GM18526 (cell line): ENCODE results near the gene NPPC.

Experiments
- POLR2A ChIP-seq: IDR thresholded peaks from 3 replicates; pipeline ENCODE4 v1.6.1; 2011; ENCODE audit not compliant: insufficient read length; ENCODE audit errors: extremely low read depth

NPPC gene

DNA sequence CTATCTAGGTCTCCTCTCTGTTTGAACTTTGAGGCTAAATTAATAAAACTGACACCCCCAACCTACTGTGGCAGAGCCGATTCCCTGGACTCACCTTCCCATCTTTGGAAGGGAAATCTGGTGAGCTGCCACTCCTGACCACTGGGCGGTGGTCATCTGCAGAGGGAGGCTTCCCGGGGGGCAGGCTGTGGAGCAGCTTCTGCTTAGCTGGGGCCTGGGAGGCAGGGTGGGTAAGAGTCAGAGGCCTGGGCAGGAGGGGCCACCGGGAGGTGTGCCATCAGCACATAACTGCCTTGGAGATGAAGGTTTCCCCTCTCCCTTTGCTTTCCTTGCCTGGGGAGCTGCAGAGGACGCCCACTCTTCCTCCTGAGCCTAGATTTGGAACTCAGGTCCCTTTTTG, 2.3 kb upstream of the NPPC start:
- no peak for TF ChIP-seq POLR2A

DNA sequence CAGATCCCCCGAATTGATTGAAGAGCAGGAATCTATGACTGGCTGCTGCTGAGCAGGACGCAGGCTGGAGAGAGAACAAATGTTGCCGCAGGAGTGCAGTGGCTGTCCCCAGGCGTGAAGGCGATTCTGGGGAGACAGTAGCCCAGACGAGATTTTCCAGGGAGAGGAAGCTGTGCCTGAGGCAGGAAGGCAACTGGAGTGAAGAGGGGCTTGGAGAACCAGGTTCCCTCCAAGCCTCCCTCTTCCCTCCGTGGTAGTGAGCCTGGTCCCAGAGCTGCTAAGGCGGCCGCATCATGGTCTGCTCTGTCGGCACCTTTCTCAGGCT, 1.3 kb upstream of the NPPC start:
- TF ChIP-seq POLR2A: no peak

DNA sequence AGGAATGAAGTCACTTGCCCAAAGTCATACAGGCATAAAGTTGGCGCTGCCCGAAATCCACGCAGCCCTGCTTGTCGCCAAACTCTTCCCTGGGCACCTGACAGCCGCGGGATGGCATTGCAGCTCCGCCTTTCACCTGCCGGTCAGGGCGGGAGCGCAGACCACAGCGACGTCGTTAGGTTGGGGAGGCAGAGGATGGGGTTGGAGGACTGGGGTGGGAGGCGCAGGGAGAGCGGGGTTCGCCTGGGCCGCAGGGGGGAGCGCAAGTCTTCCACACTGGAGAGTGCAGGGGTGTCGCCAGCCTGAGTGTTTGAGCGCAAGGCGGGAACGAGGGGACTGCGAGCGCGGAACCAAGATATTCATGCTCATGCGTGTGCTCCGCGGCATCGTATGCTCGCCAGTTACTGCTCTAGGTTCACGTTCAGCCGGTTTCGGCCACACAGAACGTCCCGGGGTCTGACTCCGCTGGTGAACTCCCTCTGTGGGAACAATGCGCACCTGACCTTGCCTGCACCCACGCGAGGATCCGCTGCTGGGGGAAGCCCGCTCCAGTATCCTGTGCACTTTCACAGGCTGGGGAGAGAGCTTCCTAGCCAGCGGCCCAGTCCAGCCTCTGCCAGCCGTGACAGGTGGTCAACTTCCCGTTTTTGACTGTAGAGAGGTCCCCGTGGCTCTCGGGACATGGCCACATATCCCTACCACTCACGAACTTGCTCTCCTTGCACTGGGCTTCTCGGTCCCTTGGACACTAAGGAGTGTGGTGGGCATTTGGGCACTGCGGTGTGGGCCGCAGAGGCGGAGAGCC, 767 bp upstream of the NPPC start:
- TF ChIP-seq POLR2A: no peak

DNA sequence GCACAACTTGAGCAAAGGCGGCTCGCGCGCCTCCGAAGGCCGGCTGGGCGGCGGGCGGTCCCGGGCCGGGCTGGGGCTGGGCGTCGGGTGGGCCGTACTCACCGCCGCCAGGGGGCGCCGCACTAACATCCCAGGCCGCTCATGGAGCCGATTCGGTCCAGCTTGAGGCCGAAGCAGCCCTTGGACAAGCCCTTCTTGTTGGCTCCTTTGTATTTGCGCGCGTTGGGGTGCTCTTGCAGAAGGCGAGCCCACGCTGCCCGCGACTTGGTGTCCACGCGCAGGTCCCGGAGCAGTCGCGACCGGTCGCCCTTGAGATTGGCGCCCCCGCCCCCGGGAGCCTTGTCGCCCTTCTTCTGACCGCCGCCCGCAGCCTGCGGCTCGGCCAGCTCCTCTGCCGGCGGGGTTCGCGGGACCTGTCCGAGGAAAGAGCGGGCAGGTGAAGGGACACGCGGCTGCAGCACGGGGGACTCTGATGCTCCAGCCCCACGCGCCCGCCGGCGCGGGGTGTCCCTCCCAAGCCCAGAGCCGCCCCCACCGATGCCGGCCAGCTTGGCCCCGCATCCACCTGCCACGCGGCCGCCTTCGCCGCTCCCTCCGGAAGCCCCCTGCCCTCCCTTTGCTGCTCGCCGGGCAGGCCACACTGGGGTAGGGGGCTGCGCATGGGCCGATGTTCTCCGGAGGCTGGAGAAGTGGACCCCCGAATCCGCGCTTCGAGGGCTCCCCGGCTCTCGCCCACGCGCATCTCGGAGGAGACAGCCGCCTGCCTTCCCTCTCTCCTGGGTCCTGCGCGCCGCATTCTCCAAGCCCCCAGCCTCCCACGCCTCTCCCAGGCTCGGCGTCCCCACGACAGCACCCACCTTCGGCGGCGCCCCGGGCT, 655 bp downstream of the NPPC start:
- no peak for TF ChIP-seq POLR2A

DNA sequence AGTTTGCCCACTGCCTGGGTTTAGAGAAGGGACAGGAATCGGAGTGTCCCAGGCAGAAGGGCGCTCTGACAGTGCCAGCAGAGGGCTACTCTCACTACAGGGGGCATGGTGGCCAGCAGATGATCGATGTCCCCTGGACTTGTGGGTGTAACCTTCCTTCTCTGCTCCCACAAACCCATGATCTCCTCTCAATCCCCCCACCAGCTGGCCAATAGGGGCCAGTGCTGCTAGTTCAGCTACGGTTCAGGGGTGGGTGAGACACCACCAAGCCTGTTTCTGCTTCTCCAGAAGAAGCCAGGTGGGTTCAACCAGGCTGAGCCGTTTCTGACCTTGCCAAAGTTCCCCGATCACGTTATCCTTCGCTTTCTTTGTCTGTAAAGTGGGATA, 1.3 kb downstream of the NPPC start:
- TF ChIP-seq POLR2A: no peak

DNA sequence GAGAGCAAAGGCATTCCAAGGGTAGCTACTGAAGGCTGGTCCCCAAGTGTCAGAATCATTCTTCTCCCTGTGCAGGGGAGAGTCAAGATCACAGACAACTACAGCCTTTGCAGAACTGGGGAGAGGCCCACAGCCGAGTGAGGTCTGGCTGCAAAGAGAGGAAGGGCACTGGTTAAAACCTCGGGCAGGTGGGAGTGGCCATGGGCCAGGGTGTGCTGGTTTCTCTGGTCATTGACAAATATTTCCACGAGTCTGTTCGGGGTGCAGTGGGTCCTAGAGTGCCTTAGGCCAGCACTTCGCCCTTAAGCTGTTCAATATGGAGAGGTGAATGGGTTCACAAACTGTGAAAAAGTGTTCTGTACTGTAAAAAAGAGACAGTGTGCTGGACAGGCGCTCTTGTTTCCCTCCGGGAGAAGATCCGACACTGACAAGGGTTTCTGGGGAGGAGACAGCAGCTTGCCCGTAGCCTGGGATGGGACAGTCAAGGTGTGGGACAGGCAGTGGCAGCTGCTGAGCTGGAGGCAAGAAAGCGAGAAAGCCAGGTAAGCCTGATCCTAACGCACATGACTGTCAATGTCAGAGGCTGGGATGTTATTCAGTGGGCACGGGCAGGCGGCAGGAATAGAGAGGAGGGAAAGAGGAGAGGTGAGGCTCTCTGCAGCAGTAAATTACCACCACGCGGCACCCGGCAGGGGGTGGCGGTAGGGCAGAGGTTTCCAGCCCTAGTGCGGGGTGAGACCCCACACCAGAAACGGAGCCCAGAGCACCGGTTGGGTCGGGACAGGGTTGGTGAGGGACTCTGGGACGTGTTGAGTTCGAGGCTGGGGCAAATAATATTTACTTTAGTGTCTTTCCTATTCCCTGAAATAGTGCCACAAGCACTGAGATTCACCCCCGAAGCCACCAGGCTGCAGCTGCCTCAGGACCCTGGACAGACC, 2.0 kb downstream of the NPPC start:
- TF ChIP-seq POLR2A: no peak

DNA sequence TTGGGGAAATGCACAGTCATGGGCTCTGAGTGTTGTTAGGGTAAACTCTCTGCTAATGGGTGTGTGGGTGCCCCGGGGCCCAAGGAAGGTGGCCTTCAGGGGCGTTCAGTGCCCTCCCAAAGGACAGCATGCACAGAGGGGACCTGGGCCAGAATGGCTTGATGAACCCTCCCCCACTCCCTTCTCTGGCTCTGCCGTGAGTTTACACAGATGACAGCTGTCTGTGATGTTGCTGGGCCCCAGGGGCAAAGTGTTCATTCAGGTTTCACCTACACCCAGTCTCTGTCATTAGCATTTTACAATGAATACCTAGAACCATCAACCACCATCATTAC, 3.2 kb downstream of the NPPC start:
- no peak for TF ChIP-seq POLR2A

DNA sequence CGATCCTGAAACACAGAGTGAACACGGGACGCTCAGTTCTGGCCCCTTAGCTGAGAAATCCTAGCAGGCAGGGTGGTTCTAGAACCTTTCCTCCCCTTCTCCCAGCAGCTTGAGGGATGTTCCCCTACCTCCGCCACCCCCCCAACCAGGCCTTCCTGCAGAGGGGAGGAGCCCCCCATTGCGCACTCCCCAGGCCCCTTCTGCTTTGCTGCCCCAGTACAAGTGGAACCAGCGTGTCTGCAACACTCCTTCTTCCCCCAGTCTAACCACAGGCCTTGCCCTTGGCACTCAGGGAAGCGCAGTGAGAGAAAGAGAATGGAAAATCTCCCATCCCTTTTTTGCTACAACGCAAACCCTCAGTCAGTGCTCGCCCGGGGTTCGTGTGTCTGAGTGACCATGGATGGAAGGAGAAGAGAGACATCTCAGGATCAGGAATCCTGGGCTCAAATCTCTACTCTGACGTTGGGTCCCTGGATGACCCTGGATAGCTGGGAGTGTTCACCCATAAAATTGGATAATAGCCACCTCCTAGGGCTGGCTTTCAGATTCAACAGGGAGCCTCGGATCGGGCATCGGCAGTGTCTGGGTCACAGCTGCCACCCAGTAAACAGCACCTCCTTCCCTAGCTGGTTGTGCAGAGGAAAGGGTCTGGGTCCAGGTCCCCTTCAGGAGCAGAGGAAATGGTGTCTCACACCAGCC, 3.7 kb downstream of the NPPC start:
- TF ChIP-seq POLR2A: no peak

DNA sequence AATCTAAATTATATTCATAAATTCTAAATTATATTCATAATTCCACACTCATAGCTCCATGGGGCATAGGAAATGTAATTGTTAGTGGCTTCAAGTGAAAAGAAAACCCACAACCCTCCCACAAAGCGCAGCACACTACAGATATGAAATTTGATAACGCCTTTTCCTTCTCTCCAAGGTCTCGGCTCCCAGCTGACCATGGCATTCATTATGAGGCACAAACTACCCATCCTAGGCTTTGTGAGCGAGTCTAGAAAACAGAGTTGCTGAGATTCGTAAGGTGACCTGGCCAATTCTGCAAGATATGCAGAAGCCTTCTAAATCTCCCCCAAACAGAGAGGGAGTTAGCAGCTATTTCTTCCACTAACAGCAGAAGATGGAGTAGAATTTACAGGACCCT, 5.4 kb downstream of the NPPC start:
- TF ChIP-seq POLR2A: no peak

DNA sequence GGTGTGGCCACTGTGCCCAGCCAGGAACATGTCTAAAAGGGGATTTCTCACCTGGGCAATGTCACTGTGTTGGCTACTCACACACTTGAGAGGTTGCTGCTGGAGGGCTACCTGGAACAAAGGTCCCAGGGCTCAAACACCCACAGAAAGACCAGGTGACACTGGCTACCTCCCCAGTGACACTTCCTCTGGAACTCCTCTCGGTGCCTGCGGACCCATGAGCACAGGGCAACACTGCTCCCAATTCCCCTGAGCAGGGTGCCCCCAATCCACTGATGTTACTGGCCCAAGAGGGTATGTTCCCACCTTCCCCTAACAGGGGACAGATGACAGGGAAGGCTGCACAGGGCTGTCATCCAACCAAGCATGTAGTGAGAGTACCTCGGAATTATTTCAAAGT, 5.8 kb downstream of the NPPC start:
- no peak for TF ChIP-seq POLR2A

DNA sequence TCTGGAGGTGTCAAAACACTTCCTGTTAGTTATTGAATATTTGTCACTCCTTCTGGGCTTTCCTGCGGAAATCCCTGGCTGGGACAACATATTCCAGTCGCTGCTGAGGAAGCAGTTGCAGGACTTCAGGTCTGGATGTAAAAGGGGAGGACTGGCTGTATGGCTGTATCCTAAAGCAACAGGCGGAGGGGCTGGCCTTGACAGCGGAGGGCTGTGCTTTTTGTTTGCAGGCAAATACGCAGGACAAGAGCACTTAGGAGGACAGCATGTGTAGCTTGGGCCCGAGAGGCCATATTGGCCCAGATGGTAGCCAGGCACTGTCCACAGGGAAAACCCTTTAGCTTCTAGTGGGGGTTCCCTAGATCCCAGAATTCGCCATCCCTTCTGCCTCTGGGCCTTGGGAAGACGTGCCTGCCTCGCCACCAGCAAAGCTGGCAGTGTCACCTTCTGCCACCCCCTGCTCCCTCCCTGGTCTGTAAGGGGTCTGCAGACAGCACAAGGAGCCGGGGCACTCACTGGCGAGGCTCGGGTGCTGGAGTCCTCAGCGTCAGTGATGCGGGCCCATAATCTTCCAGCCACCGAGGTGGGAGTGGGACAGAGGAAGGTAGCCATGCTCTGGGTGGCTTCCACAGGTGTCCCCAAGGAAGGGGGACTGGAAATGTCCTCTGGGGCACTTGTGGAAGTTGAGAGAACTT, 6.7 kb downstream of the NPPC start:
- no peak for TF ChIP-seq POLR2A

DNA sequence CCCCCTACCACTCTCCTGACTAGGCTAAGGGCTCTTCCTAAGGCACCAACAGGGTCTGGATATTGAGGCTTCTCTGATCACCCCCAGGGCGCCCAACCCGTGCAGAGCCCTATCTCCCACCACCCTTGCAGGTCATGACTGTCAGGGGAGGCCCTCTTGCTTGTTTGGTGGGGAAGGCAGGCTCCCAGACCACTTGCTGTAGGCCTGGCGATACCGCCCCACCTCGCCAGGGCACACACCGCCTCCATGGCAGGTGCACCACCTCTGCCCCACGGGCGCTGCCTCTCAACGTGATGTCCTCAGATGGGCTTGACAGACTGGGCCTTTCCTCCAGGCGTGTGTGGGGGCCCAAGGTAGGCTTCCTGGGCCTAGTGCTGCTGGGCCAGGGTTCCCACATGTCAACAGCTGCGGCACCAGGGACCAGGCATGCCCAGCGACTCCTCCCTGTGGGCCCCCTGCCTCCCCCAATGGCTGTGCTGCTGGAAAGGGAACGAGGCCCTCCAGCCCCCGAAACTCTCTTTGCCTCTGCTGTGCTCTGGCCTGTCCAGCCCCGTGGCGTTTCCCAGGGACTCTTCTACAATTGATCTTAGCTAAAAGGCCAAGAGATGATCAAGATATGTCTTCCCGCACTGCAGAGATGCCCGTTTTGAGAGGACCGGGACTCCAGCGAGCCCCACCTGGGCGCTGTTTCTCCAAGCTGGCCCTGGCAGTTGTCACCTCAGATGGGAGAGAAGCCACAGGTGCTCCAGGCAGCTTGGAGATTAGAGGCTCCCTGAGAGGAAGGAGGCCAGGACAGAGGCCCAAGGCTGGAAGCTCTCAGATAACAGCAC, 7.5 kb downstream of the NPPC start:
- no peak for TF ChIP-seq POLR2A

DNA sequence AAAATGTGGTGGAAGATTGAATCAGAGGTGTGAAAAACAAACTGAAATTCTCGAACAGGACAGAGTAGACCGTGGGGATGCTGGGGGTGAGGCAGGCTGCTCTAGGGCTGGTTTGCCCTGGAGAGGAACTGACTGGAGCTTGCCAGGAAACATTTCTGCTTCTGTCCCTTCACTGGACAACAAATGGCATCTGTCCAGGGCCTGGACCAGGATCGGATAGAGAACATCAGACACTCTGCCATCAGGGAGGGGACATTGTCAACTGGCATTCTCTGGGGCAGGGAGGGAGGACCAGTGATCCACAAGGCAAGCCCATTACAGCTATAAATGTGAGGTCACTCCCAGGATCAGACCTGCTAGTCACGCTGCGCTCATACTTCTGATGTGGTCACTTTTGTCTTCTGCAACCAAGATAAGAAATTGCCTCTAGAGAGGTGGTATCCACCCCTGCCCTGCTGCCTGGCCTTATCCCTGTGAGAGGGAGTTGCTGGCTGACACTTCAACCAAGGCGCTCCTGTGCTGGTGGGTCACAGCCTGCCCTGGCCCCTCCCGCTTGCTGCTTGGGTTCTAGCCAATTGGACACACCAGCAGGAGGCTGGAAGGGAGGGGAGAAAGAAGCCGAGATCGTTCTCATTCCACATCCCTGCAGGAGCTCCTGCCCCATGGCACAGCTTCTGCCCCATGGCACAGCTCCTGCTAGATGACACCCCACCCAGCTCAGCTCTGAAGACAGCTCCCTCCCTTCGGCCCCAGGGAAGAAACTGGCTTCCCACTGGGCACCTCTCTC, 8.7 kb downstream of the NPPC start:
- no peak for TF ChIP-seq POLR2A
